Right cardiac atrium (tissue), 5 donors: ENCODE data around the gene TNFRSF25. TPM values are rescaled to one million over a fixed set of nuclear protein-coding genes. Genes with fewer than 3 reads are reported as not detected.
"Not testable (repeated sequence)": the region's sequence is repeated elsewhere in the genome, so short reads cannot be mapped to it uniquely, and the experiment has no call there.

Experiments
- ATAC-seq, 2 donors: fragments of 200-7000 bp; cut with Tn5 transposase; one replicate each; pipeline versions ENCODE4 v1.8.0 to v1.9.1; 2020; ENCODE audit warnings: moderate library complexity in 2 of 2, mild to moderate bottlenecking in 1 of 2
- DNase-seq, 3 donors: peaks; one replicate each; pipeline ENCODE4 v3.0.0-alpha.2; 2020
- H3K27ac ChIP-seq: one replicate; pipeline ENCODE4 v1.5.1; 2013; ENCODE audit warnings: mild to moderate bottlenecking, low read length, control low read depth, moderate library complexity
- H3K27me3 ChIP-seq: one replicate; pipeline ENCODE4 v1.6.1; 2013; ENCODE audit not compliant: control insufficient read depth, insufficient read depth
- H3K4me1 ChIP-seq: one replicate; pipeline ENCODE4 v1.6.1; 2013; ENCODE audit warnings: low read length; ENCODE audit not compliant: control insufficient read depth, insufficient read depth
- H3K4me3 ChIP-seq: one replicate; pipeline ENCODE4 v1.5.1; 2013; ENCODE audit warnings: low read length, control low read depth
- H3K9me3 ChIP-seq: one replicate; pipeline ENCODE4 v1.6.1; 2013; ENCODE audit warnings: low read length; ENCODE audit not compliant: control insufficient read depth
- whole genome bisulfite sequencing: extraction: QIAGEN DNeasy Blood & Tissue Kit; methylation state at CpG from one replicate; pipeline ENCODE4 v1.1.7; 2013; 5-methylcytosine and 5-hydroxymethylcytosine counted together
- intact Hi-C, 4 donors: fragments of 100-400 bp; cut with DNase I; formaldehyde crosslinking; loops; one replicate each; pipeline versions ENCODE4 v1.11.0 to v1.14.0; 2022 to 2023
- polyA plus RNA-seq: library from polyadenylated mRNA; stranded (reverse); fragments of 200-250 nt; gene quantifications from one replicate; pipeline ENCODE4 v1.2.3, GENCODE V29; 2013
- total RNA-seq, 4 donors: library from RNA; stranded (reverse); fragmentation: NEBNext Ultra II Directional; extraction: Animal tissue kit (Norgen Biotek cat#: 25700); gene quantifications; one replicate each; pipeline ENCODE4 v1.2.1, GENCODE V29; 2021
- donor health status: healthy with polysubstance abuse.
- donor health status: DM: no; HTN: yes; CAD: no.
- donor health status: DM: no; HTN: no; CAD: no.
- donor health status: DM: no; HTN: yes; CAD: no; lungs with severe emphysema.
- donor health status: DM: yes; HTN: yes; CAD: no.

TNFRSF25 gene
- total and polyA plus RNA-seq, 5 donors: 4.4 to 6.6 (median 5.7) TPM

DNA sequence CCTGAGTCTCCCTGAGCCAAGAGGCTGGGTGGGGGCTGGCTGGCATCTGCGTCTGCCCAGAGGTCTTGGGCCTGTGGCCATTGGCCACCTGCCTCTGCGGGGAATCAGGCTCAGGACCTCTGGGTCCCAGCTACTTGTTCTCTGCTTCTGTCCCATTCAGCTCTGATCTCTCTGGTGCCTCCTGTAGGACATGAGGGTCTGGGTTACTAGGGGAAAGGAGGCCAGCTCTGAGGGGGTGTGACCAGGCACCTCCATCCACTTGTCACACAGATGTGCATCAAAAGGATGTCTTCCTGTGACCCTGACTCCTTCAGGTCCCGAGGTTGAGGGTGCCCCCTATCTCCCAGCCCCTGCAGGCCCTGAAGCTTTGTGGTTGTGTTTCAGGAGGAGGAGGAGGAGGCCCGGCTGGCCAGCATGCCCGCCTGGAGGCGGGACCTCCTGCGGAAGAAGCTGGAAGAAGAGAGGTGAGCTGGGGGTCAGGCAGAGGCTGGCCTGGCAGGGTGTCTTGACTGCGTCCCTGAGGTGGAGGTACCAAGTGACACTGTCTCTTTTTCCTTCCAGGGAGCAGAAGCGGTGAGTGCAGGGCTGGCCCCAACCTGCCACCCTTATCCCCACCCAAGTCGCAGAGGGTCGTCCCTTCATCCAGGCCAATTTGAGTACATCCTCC lies 9.0 kb downstream of the TNFRSF25 start:
- Histone ChIP-seq H3K27me3 (no peaks in the 10 kb centered on the region), H3K4me3 (no peak overlapping the region), H3K27ac (no peak overlapping the region), H3K9me3 (no peaks in the 10 kb centered on the region), H3K4me1 (no peaks in the 10 kb centered on the region)
- WGBS: 79% methylated on average over 11 of the region's 11 CpGs
- ATAC-seq (no peak), DNase-seq (peak in 1 of 3 donors; percentile 37)
- intact Hi-C loops: no loop called here

DNA sequence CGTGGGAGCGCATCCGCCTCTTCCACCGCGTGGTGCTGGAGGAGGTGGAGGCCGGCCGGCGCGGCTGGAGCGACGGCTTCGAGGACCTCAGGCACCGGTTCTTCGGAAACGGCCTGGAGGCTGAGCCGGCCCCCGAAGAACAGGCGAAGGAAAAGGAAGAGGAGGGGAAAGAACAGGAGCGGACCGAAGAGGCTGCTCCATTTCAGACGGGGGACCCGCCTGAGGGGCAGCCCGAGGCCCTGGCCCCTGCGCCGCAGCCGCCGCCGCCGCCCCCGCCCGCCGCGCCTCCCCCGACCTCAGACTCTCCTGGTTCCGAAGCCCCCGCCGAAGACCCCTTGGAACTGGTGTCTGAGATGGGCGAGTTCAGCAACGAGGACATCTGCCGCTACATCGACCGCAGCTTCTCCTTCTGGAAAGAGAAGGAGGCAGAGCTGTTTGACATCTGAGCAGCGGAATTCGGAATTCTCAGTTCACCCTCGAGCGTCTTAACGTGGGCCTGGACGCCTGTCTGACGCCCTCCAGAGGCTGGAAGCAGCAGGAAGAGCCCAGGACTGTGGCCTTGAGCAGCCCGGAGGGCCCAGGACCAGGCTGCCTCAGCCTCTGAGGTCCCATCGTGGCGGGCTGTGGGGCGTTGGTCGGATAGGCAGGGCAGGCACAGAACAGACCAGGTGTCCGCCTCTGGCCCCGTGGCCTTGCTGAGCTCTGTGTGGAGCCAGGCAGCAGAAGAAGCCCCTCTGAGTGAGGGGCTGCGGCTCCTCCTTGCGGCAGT lies 10.0 kb downstream of the TNFRSF25 start:
- ATAC-seq, H3K27me3 ChIP-seq, H3K9me3 ChIP-seq, H3K4me1 ChIP-seq, H3K4me3 ChIP-seq, intact Hi-C loops, DNase-seq, H3K27ac ChIP-seq: not testable (repeated sequence)
- WGBS: 36% methylated on average over 58 of the region's 58 CpGs

DNA sequence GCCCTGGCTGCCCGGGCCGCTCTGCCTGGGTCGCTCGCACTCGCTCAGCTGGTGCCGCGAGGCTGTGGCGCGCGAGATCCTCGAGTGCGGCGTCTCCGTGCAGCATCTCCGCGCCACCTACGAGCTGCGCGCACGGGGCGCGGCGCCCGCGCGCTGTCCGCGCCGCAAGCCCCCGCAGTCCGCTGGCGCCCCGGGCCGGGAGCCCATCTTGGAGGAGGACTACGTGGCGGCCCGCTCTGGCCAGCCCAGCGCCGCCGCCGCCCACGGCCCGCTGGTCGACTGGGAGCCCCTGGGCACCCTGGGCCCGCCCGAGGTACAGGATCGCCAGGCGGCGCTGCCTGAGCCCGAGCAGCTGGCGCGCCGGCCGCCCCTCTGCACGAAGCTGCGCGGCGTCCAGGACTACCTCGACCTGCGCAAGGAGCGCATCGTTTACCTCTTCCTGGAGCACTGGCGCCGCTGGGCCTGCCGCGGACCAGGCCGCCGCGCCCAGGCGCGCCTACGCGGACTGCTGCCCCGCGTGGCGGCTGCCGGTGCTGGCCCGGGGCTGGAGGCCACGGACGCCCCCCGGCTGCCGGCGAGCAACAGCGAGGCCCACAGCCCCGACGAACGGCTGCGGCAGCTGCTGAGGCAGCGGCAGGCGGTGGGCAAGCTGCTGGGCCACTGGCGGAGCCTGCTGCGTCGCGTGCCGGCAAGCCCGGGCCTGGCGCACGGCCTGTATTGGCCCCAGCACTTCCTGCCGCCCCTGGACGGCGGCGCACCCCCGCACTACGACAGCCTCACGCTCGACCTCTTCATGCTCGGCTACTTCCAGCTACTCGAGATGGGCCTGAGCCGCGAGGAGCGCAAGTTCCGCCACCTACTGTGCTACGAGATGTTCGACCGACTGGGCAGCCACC lies 10.9 kb downstream of the TNFRSF25 start:
- ATAC-seq (no peak), DNase-seq (peak in 1 of 3 donors; percentile 46)
- Histone ChIP-seq H3K27me3 (no peaks in the 10 kb centered on the region), H3K27ac (no peak overlapping the region), H3K9me3 (no peaks in the 10 kb centered on the region), H3K4me1 (no peaks in the 10 kb centered on the region), H3K4me3 (no peak overlapping the region)
- WGBS: 5% methylated on average over 115 of the region's 115 CpGs
- intact Hi-C loops: no loop called here

DNA sequence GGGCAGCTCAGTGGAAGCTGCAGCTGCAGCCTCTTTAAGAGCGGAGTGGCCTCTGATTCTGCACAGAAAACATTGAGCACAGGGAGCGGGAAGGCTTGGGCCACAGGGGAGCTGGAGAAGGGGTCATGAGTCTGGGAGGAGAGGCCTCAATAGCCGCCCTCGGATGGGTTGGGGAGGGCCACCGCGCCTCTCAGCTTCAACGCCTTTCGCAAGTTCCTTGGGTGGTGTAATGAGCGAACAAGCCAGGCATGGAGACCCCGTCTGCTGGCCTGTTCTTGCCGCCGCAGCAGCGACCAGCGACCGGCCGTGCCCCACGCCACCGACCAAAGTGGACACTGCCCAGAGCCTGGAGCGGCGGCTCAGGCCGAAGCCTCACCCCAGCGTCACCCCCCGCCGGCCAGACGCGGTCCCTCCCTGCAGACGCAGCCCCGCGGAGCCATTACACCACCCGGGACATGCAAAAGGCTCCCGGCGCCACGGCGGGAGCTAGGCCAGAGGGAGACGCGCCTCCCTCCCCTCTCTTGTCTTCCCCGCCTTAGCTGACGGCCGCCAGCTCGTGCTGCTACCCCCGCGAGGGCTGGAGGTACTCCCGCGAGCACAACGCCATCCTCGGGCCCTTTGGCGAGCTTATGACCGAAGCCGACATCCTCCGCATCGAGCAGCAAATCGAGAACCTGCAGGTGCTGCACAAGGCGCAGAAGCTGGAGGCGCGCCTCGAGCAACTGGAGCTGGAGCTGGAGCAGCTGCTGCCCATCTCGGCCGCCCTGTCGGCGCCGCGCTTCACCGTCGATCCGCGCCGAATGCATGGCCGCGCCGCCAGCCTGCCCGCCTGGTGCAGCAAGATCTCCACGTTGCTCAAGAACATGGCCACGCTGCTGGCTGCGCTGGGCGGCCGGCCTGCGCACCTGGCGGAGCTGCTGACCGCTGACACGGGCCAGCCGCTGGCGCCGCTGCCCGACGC lies 11.8 kb downstream of the TNFRSF25 start:
- H3K27ac ChIP-seq, H3K9me3 ChIP-seq, H3K27me3 ChIP-seq, H3K4me3 ChIP-seq, intact Hi-C loops, H3K4me1 ChIP-seq: not testable (repeated sequence)
- ATAC-seq (peak in 1 of 2 donors; percentile 18), DNase-seq (peak in 2 of 3 donors; percentile 50 to 51)
- WGBS: 11% methylated on average over 84 of the region's 85 CpGs

DNA sequence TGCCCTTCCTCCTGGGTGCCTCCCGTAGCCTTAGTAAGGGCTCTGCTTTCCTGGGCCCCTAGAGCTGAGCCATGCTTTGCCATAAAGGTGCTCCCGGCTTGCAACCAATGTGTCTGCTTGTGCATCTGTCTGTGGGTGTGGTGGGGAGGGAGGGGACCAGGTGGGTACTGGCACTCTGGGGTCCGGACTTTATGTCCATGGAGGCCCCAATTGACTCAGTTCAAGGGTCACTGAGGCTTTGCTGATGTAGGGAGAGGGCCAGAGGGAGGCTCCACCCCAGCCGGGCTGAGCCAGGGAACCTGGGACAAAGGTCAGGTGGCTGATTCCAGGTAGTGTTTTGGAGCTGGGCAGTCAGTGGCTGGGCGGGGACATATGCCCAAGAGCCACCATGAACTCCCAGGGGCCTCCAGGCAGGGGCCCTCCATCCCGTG lies 15.0 kb downstream of the TNFRSF25 start:
- no peaks in the 10 kb centered on the region for H3K9me3 ChIP-seq
- no peak overlapping the region for H3K4me3 ChIP-seq
- DNase-seq (no peak), ATAC-seq (no peak)
- no peak overlapping the region for H3K27ac ChIP-seq
- no peaks in the 10 kb centered on the region for H3K27me3 ChIP-seq
- 69% methylated on average over 6 of the region's 6 CpGs for WGBS
- intact Hi-C loops: no loop called here
- no peaks in the 10 kb centered on the region for H3K4me1 ChIP-seq

DNA sequence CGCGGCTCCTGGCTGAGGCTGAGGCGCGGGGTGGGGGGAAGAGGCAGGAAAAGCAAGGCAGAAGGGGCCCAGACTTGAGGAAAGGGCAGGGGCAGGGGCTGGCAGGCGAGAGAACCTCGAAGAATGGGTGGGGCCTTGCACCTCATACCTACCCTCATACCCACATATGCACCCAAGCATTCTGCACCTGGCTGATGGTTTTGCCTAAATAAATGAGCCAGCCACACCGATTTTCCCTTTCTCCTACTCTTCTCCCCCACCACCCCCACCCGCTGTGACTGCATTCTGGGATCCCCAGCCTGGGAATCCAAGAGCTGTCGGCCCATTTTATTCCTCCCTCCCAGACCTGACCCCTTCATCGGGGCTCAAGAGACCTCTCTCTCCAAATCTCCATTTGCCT lies 15.5 kb downstream of the TNFRSF25 start:
- ATAC-seq, intact Hi-C loops, H3K4me1 ChIP-seq, H3K27me3 ChIP-seq, H3K27ac ChIP-seq, DNase-seq, H3K4me3 ChIP-seq, H3K9me3 ChIP-seq: not testable (repeated sequence)
- WGBS: 41% methylated on average over 10 of the region's 10 CpGs

DNA sequence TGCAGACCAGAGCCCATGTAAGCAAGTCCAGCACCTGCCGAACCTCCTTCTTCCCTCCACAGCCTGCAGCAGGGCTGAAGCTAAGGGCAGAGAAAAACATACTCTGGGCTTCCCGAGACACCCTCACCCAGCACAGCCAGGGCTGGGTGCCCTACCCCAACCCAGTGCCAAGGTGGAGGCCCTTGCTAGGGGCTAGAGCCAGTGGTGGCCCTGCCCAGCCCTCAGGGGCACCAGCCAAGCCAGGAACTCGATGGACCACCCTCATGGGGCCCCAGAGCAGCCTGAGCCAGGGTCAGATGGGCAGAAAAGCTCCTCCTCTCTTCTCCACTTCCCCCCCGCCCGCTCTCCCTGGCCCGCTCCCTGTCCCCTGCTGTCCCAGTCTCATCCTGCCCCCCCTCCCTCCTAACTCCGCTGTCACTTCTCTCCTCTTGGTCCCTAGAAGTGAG lies 15.9 kb downstream of the TNFRSF25 start:
- no peaks in the 10 kb centered on the region for H3K9me3 ChIP-seq
- 40% methylated on average over 7 of the region's 7 CpGs for WGBS
- H3K4me1 ChIP-seq: no peaks in the 10 kb centered on the region
- H3K27ac ChIP-seq: no peak overlapping the region
- no peak overlapping the region for H3K4me3 ChIP-seq
- no peaks in the 10 kb centered on the region for H3K27me3 ChIP-seq
- intact Hi-C loops: no loop called here
- DNase-seq (no peak), ATAC-seq (no peak)

DNA sequence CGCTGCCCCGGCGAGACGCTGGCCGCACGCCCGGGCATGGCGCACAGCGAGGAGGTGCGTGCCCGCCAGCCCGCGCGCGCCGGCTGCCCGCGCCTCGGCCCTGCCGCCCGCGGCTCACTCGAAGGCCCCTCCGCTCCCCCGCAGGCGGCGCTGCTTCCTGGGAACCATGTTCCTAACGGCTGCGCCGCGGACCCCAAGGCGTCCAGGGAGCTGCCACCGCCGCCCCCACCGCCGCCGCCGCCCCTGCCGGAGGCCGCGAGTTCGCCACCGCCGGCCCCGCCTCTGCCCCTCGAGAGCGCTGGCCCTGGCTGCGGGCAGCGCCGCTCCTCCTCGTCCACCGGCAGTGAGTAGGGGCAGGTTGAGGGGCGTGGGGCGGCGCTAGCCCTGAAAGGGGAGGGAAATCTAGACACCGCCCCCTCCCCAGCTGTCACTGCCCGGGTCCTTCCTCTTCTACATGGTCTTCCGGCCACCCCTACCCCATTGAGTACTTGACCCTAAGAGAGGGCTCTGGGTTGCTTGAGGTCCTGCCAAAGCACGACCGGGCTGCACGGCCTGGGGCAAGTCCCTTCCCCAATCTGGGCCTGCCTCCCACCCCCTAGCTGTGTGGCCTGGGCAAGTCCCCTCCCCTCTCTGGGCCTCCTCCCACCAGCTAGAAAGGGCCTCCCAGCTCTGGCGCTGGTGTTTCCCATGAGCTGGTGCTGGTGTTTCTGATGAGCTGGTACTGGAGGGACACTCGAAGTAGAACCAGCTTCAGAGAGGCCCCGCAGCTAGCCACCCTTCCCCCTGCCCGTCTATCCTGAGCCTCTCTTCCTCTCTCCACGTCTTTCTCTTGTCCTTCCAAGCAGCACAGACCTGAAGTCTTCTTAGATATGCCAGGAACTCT lies 17.0 kb downstream of the TNFRSF25 start:
- DNase-seq: peak in 1 of 3 donors; percentile 63
- H3K27me3 ChIP-seq: no peaks in the 10 kb centered on the region
- 3% methylated on average over 61 of the region's 66 CpGs for WGBS
- no peak for ATAC-seq
- H3K9me3 ChIP-seq: no peaks in the 10 kb centered on the region
- intact Hi-C loops: no loop called here
- no peak overlapping the region for H3K4me3 ChIP-seq
- H3K4me1 ChIP-seq: no peaks in the 10 kb centered on the region
- H3K27ac ChIP-seq: no peak overlapping the region

DNA sequence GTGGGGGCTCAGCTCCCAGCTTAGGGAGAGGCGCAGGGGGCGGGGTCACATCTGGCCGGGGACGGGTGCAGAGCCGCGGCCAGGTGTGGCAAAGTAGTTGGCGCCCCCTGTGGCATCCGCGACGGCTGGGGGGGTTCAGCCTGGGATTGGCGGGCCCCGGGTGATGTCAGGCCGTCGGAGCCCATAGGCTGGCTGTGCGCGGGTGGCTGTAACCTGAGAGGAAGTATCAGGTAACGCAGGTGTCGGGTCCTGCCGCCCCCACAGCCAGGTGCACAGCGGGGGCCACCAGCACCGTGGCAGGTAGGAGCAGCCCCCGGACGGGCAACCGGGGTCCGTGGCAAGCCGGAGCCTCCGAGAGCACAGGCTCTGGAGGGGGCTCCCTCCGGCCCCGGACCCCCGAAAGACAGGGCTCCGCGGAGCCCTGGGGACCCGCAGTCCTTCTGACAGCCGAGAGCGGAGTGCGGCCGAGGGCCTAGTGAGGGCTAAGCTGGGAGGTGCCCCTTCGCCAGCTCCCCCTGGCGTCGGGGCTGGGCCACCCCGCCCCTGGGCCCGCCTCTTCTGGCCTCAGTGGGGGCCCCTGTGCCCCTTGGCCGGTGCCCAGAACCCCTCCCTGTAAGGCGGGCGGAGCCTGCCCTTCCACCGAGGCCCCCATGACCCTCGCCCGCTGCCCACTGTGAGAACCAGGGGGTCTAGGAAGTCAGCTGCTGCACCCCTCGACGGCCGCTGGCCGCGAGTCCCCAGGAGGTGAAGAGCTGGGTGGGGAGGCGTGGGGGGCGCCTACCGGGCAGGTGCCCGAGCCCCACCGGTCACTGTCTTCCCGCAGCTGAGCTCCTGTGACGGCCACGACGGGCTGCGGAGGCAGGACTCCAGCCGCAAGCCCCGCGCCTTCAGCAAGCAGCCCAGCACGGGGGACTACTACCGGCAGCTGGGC lies 17.9 kb downstream of the TNFRSF25 start:
- 2% methylated on average over 68 of the region's 68 CpGs for WGBS
- Histone ChIP-seq H3K27ac (no peak overlapping the region), H3K27me3 (no peaks in the 10 kb centered on the region), H3K4me3 (no peak overlapping the region), H3K9me3 (no peaks in the 10 kb centered on the region), H3K4me1 (no peaks in the 10 kb centered on the region)
- no peak for ATAC-seq
- intact Hi-C loops: no loop called here
- DNase-seq: peak in 1 of 3 donors; percentile 57
